ENCODE data around the gene IFIT1B.

DNA sequence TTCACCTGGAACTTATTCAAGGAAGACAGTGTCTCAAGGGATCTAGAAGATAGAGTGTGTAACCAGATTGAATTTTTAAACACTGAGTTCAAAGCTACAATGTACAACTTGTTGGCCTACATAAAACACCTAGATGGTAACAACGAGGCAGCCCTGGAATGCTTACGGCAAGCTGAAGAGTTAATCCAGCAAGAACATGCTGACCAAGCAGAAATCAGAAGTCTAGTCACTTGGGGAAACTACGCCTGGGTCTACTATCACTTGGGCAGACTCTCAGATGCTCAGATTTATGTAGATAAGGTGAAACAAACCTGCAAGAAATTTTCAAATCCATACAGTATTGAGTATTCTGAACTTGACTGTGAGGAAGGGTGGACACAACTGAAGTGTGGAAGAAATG is 39.1 kb upstream of the IFIT1B start:
- TF ChIP-seq POLR2A (IDR thresholded peaks at IDR 0.05), result no peak
- no peak for TF ChIP-seq EP300 (IDR thresholded peaks at IDR 0.05)
- TF ChIP-seq, protein P1, sequence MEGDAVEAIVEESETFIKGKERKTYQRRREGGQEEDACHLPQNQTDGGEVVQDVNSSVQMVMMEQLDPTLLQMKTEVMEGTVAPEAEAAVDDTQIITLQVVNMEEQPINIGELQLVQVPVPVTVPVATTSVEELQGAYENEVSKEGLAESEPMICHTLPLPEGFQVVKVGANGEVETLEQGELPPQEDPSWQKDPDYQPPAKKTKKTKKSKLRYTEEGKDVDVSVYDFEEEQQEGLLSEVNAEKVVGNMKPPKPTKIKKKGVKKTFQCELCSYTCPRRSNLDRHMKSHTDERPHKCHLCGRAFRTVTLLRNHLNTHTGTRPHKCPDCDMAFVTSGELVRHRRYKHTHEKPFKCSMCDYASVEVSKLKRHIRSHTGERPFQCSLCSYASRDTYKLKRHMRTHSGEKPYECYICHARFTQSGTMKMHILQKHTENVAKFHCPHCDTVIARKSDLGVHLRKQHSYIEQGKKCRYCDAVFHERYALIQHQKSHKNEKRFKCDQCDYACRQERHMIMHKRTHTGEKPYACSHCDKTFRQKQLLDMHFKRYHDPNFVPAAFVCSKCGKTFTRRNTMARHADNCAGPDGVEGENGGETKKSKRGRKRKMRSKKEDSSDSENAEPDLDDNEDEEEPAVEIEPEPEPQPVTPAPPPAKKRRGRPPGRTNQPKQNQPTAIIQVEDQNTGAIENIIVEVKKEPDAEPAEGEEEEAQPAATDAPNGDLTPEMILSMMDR (IDR thresholded peaks at IDR 0.05), result no peak
- TF ChIP-seq POLR2AphosphoS5 (IDR thresholded peaks at IDR 0.05), result no peak
